Measurements from ENCODE around the gene LDLRAD1. TPM values are rescaled to one million over a fixed set of nuclear protein-coding genes. Genes with fewer than 3 reads are reported as not detected.

LDLRAD1 gene
- total RNA-seq, 1 experiment from 2014 or later, result not detected

DNA sequence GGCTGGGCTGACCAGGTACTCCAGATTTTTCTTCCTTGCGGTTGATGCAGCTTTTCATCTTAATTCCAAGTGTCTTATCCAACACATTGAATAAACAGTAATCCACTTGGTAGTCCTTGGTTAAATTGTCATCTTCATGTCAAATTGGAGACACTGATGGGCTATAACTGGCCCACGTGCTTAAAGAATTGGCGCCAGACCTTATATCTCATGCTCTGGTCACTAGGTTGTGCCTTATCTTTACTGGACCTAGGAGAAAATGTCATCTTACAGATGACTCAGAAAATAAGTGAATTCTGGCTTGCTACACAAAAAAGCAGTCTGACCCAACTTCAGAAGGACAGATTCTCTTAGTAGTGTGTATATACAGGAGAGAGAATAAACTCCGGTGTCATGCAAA, 55.6 kb downstream of the LDLRAD1 start:
- Histone ChIP-seq H3K23ac (ENCODE audit: insufficient read length, low read depth, low read length) (no peak overlapping the region), H3K9me3 (ENCODE audit: control insufficient read depth, low read depth, low read length) (no peaks in the 10 kb centered on the region), H3K4me1 (ENCODE audit: insufficient read depth, low read length) (peaks cover 2% of the 10 kb centered on the region; the same call in 1 of the 2 replicates), H4K8ac (replicated peaks; ENCODE audit: insufficient read length, low read depth, low read length) (no peak overlapping the region), H3K56ac (ENCODE audit: insufficient read length, low read depth, low read length) (no peak overlapping the region), H2BK15ac (ENCODE audit: low read depth, low read length) (no peak overlapping the region), H3K4me2 (ENCODE audit: insufficient read depth, insufficient read length, low read length) (no peak overlapping the region), H3K4ac (ENCODE audit: low read depth, low read length) (no peak overlapping the region), H2AFZ (ENCODE audit: low read length) (no peak overlapping the region), H3K27me3 (ENCODE audit: insufficient read depth, low read length) (no peaks in the 10 kb centered on the region), H2BK5ac (ENCODE audit: insufficient read length, low read length) (no peak overlapping the region), H2AK5ac (ENCODE audit: insufficient read length, low read length) (no peak overlapping the region), H3K14ac (ENCODE audit: insufficient read depth, low read length) (no peak overlapping the region), H3K9ac (ENCODE audit: extremely low read depth, insufficient read length, low read length) (no peak overlapping the region), H3K18ac (ENCODE audit: insufficient read length, low read depth, low read length) (no peak overlapping the region), H3K79me2 (ENCODE audit: insufficient read depth, low read length) (no peaks in the 10 kb centered on the region), H3K23me2 (ENCODE audit: insufficient read length, low read depth, low read length, poor library complexity, severe bottlenecking) (no peaks in the 10 kb centered on the region), H2BK12ac (ENCODE audit: insufficient read length, low read depth, low read length) (no peak overlapping the region), H3T11ph (ENCODE audit: low read length) (no peak overlapping the region), H2BK20ac (ENCODE audit: low read depth, low read length, poor library complexity, severe bottlenecking) (no peak overlapping the region), H3K79me1 (ENCODE audit: insufficient read depth, low read depth, low read length, poor library complexity, severe bottlenecking) (no peaks in the 10 kb centered on the region), H2BK120ac (ENCODE audit: low read depth, low read length, poor library complexity, severe bottlenecking) (no peak overlapping the region), H3K27ac (ENCODE audit: insufficient read length, low read depth, low read length) (no peak overlapping the region), H4K20me1 (ENCODE audit: control insufficient read depth, insufficient read depth, insufficient read length) (no peaks in the 10 kb centered on the region), H4K91ac (ENCODE audit: insufficient read length, low read depth, low read length) (no peak overlapping the region), H4K5ac (ENCODE audit: insufficient read length, low read depth, low read length) (no peak overlapping the region)
- Mint-ChIP-seq H3K36me3 (ENCODE audit: insufficient read depth in 1 of 3, low read depth in 3 of 3) (peaks cover 23 to 66% (median 59%) of the 10 kb centered on the region in 3 experiments; a peak in 6 of 7 replicates), H3K4me1 (peaks cover 12 to 17% of the 10 kb centered on the region in 2 experiments), H3K27me3 (ENCODE audit: low read depth) (no peaks in the 10 kb centered on the region), H3K4me3 (no peak overlapping the region), H3K9me3 (no peaks in the 10 kb centered on the region), H3K27ac (no peak overlapping the region)
- no peak for DNase-seq
- no peak for TF ChIP-seq CTCF (conservative IDR thresholded peaks at IDR 0.05)
- no CpG with 5 or more reads among the region's 4 CpGs for WGBS (ENCODE audit: extremely low coverage, insufficient read length, low lambda C conversion rate)

Data from H9 (cell line).